Activated T-helper 1 cell treated with anti-CD3 and anti-CD28 coated beads, Interleukin-12 subunit alpha, Interleukin-12 subunit beta, Interleukin-2, Interleukin-4 antibody, amounts not matched to agents 30 ng/mL and 10 ng/mL and 1 ng/mL, durations not matched to agents 14 hours and 24 hours and 36 hours (primary cell): ENCODE results near the gene NCS1. TPM values are rescaled to one million over a fixed set of nuclear protein-coding genes. Genes with fewer than 3 reads are reported as not detected.

ENCODE experiments used
- DNase-seq: peaks from one replicate; pipeline ENCODE4 v3.0.0; 2021; ENCODE audit warnings: low spot score
- H3K27ac Mint-ChIP-seq: one replicate; pipeline ENCODE4 v1.8.0; 2021; ENCODE audit warnings: mild to moderate bottlenecking, mixed read lengths
- H3K27me3 Mint-ChIP-seq: one replicate; pipeline ENCODE4 v1.8.0; 2022; ENCODE audit warnings: mild to moderate bottlenecking, moderate library complexity, mixed read lengths; ENCODE audit not compliant: insufficient read depth
- H3K36me3 Mint-ChIP-seq: one replicate; pipeline ENCODE4 v1.8.0; 2021; ENCODE audit warnings: low read depth, mixed read lengths
- H3K4me1 Mint-ChIP-seq: one replicate; pipeline ENCODE4 v1.8.0; 2021; ENCODE audit warnings: low read depth, mixed read lengths
- H3K4me3 Mint-ChIP-seq: one replicate; pipeline ENCODE4 v1.8.0; 2021; ENCODE audit warnings: mild to moderate bottlenecking, moderate library complexity, mixed read lengths
- H3K9me3 Mint-ChIP-seq: one replicate; pipeline ENCODE4 v1.8.0; 2021; ENCODE audit warnings: mixed read lengths
- intact Hi-C: fragments of 100-400 bp; cut with micrococcal nuclease; formaldehyde crosslinking; loops from one replicate; pipeline ENCODE4 v1.15.1; 2024
- total RNA-seq: library from RNA; stranded (reverse); gene quantifications from 2 replicates; pipeline ENCODE4 v1.2.3, GENCODE V29; 2022

Gene NCS1
- total RNA-seq, 1 donor from 2014 or later = 3.9 TPM

DNA sequence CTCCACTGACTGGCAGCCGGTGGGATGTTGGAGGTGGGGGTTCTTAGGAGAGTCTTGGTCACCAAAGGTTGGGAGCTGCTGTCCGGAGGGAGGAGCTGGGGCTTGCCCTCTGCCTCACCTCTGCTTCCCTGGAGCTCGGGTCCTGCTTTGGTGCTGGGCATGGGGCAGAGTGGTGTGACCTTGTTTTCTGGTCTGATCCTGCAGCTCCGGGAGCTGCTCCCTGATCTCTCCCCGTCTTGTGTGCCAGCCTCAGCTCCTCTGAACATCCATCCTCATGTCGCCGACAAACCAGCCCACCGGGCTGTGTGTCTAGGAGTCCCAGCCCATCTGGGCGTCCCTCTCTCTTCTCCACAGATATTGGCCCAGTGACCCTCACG lies 112.0 kb downstream of the NCS1 start:
- no peaks in the 10 kb centered on the region for H3K9me3 Mint-ChIP-seq
- H3K36me3 Mint-ChIP-seq = no peaks in the 10 kb centered on the region
- no peak overlapping the region for H3K4me3 Mint-ChIP-seq
- DNase-seq = no peak
- H3K27me3 Mint-ChIP-seq = peaks cover 2% of the 10 kb centered on the region
- intact Hi-C loops = no loop called here
- no peaks in the 10 kb centered on the region for H3K4me1 Mint-ChIP-seq
- no peak overlapping the region for H3K27ac Mint-ChIP-seq

- H3K27me3 Mint-ChIP-seq = peaks cover 3% of the 10 kb centered on the region
- H3K36me3 Mint-ChIP-seq = no peaks in the 10 kb centered on the region
- intact Hi-C loops = no loop called here
- H3K9me3 Mint-ChIP-seq = no peaks in the 10 kb centered on the region
- H3K4me1 Mint-ChIP-seq = no peaks in the 10 kb centered on the region
- DNase-seq = no peak
- no peak overlapping the region for H3K27ac Mint-ChIP-seq
- H3K4me3 Mint-ChIP-seq = no peak overlapping the region
Observed at GRCh38 chr9:130284690-130285089, 112.5 kb downstream of the NCS1 start.

DNA sequence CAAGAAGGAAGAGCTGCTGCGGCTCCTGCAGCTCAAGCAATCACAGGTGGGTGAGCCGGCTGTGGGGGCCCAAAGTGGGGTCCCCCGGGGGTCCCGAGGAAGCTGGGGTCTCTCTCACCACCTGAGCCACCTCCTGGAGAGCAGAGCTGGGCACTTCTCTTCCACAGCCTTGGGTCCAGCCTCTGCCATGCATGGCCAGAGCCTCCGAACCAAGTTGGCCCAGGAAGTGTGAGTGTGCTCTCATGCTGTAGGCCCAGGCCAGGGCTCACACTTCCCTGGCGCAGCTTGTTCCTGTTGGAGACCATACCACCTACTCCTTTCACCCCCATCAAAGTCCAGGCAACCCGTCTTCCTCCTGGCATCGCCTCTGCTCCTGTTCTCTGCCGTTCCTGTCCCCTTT lies 113.1 kb downstream of the NCS1 start:
- H3K4me1 Mint-ChIP-seq = no peaks in the 10 kb centered on the region
- no peak overlapping the region for H3K27ac Mint-ChIP-seq
- H3K36me3 Mint-ChIP-seq = no peaks in the 10 kb centered on the region
- DNase-seq = no peak
- H3K4me3 Mint-ChIP-seq = no peak overlapping the region
- H3K27me3 Mint-ChIP-seq = peaks cover 4% of the 10 kb centered on the region
- no peaks in the 10 kb centered on the region for H3K9me3 Mint-ChIP-seq
- intact Hi-C loops = no loop called here

- Mint-ChIP-seq H3K36me3 (no peaks in the 10 kb centered on the region), H3K27ac (no peak overlapping the region), H3K9me3 (no peaks in the 10 kb centered on the region), H3K4me1 (no peaks in the 10 kb centered on the region), H3K4me3 (no peak overlapping the region), H3K27me3 (peaks cover 6% of the 10 kb centered on the region)
- intact Hi-C loops = no loop called here
- DNase-seq = no peak
Observed at GRCh38 chr9:130286072-130286770, 114.0 kb downstream of the NCS1 start.

Other genes with a start within 250 kb of the NCS1 start
- 195 and 202 TPM in 2 replicates for gene FNBP1, start 129.2 kb upstream of the NCS1 start, total RNA-seq
- 23.1 and 24.9 TPM in 2 replicates for gene GPR107, start 118.5 kb upstream of the NCS1 start, total RNA-seq
- gene HMCN2, start 93.4 kb downstream of the NCS1 start, total RNA-seq = not detected in 2 replicates